Natural killer cell (primary cell): ENCODE data around the gene KCNQ2. TPM values are rescaled to one million over a fixed set of nuclear protein-coding genes. Genes with fewer than 3 reads are reported as not detected.

Experiments
- ATAC-seq, 3 donors: fragments of 150-1000 bp in 2 of 3; fragments of 200-7000 bp in 1 of 3; cut with Tn5 transposase; 1 replicate in 1 of 3; 2 replicates in 2 of 3; pipeline ENCODE4 v1.10.0; 2021; ENCODE audit warnings: mild to moderate bottlenecking in 2 of 3, moderate library complexity in 2 of 3
- DNase-seq, 2 donors: peaks; one replicate each; pipeline versions ENCODE4 v3.0.0 to v3.0.0-alpha.2; 2013 to 2021; ENCODE audit warnings: mixed read lengths in 1 of 2
- H3K27ac ChIP-seq: one replicate; pipeline ENCODE4 v1.5.1; 2013; ENCODE audit warnings: mild to moderate bottlenecking, low read length
- H3K27me3 ChIP-seq: one replicate; pipeline ENCODE4 v1.6.1; 2013; ENCODE audit warnings: low read length; ENCODE audit not compliant: control insufficient read depth, insufficient read depth
- H3K36me3 ChIP-seq: one replicate; pipeline ENCODE4 v1.6.1; 2013; ENCODE audit warnings: low read length; ENCODE audit not compliant: control insufficient read depth, insufficient read depth
- H3K4me1 ChIP-seq: one replicate; pipeline ENCODE4 v1.6.1; 2013; ENCODE audit warnings: low read length; ENCODE audit not compliant: control insufficient read depth, insufficient read depth
- H3K4me3 ChIP-seq: one replicate; pipeline ENCODE4 v1.5.1; 2013; ENCODE audit warnings: low read length
- H3K9me3 ChIP-seq: one replicate; pipeline ENCODE4 v1.6.1; 2013; ENCODE audit warnings: low read length; ENCODE audit not compliant: control insufficient read depth, insufficient read depth
- H3K27ac Mint-ChIP-seq, 2 donors: one replicate each; pipeline ENCODE4 v1.8.0; 2022; ENCODE audit warnings: mild to moderate bottlenecking in 2 of 2, mixed read lengths in 2 of 2, moderate library complexity in 1 of 2
- H3K27me3 Mint-ChIP-seq, 2 donors: one replicate each; pipeline ENCODE4 v1.8.0; 2022; ENCODE audit warnings: low read depth in 2 of 2, mixed read lengths in 2 of 2
- H3K36me3 Mint-ChIP-seq: one replicate; pipeline ENCODE4 v1.8.0; 2022; ENCODE audit warnings: mixed read lengths
- H3K4me1 Mint-ChIP-seq, 2 donors: one replicate each; pipeline ENCODE4 v1.8.0; 2022; ENCODE audit warnings: mixed read lengths in 2 of 2
- H3K4me3 Mint-ChIP-seq: one replicate; pipeline ENCODE4 v1.8.0; 2022; ENCODE audit warnings: mild to moderate bottlenecking, moderate library complexity, mixed read lengths
- H3K9me3 Mint-ChIP-seq, 2 donors: one replicate each; pipeline ENCODE4 v1.8.0; 2022; ENCODE audit warnings: mixed read lengths in 2 of 2
- WGBS: methylation state at CpG from one replicate; pipeline ENCODE4 v1.1.7; 2013; ENCODE audit warnings: missing lambda C conversion rate; ENCODE audit not compliant: insufficient coverage; 5-methylcytosine and 5-hydroxymethylcytosine counted together
- intact Hi-C: fragments of 100-400 bp; cut with micrococcal nuclease; formaldehyde crosslinking; loops from one replicate; pipeline ENCODE4 v1.14.2; 2022
- total RNA-seq, 4 donors: library from RNA; stranded (reverse); fragments of 120-200 nt in 1 of 4; gene quantifications; one replicate each; pipeline versions ENCODE4 v1.2.3 to v1.2.4, GENCODE V29; 2013 to 2022
- TF ChIP-seq, protein P1 (sequence below): fragments of 200-600 bp; IDR thresholded peaks from one replicate; pipeline ENCODE4 v1.8.0; 2022; ENCODE audit warnings: antibody characterized with exemption

Gene KCNQ2
- total RNA-seq, 3 donors from 2014 or later (not counting 1 experiment from before 2014, with no cell fraction given) = not detected

DNA sequence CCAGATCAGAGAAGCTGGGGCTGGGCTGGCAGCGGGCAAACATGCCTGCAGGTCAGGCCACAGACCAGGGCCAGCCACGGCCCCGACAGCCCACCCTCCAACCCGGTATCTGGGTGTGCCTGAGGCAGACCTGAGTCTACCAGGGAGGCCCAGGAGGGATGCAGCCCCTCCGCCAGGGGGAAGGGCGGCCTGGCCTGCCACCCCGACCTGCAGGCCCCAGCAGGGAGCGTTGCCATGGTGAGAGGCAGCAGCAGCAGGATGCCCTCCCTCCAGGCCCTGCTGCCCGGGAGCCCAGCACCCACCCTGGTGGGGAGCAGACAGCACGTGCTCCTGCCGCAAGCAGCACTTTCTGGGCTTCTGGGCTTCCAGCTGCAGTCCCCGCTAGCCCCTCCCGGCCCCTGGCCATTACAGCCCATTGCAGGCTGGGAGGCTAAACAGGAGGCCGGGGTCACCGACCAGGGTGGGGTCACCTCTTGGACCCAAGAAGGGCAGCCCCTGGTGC, 30.3 kb upstream of the KCNQ2 start:
- no peak for DNase-seq
- H3K4me3 ChIP-seq = no peak overlapping the region
- H3K27ac Mint-ChIP-seq = no peak overlapping the region

DNA sequence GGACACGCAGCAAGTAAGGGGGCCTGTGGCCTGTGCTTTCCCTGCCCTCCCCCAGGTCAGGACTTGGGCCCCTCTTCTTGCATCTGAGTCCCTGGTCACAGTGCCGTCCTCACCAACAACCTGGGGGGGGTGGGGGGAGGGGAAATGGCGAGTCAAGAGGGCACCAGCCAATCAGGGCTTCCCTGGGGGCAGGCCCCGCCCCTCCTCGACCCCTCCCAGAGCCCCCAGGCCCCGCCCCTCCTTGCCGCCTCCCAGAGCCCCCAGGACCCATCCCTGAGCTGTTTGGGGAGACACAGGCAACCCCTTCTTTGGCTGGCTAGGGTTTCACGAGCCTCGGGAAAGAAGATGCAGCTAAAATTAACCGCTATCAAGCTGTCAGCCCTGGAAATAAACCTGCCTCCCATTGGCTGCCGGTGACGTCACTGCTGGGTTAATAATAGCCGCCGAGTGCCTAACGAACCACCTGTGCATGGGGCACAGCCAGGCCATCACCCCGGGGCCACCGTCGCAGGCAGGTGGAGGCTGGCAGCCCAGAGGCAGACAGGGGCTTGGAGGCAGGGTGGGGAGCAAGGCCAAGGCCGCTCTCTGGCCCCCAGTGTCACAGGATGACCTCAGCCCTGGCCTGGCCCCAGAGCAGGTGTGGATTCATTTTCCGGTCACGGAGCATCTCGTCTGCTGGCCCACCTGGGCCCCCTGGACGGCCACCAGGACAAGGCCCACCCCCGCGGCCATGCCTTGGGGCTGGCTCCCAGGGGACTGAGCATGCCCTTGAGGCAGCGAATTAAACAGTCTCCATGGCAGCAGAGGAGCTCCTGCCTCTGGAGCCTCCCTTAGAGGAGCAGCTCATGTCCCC, 29.6 kb upstream of the KCNQ2 start:
- H3K4me3 ChIP-seq = no peak overlapping the region
- DNase-seq (no peak), ATAC-seq (no peak)
- Mint-ChIP-seq H3K9me3 (no peaks in the 10 kb centered on the region), H3K4me3 (no peak overlapping the region), H3K4me1 (no peaks in the 10 kb centered on the region), H3K36me3 (no peaks in the 10 kb centered on the region), H3K27me3 (peaks cover 6 to 7% of the 10 kb centered on the region in 2 donors), H3K27ac (no peak overlapping the region)
- H3K27ac ChIP-seq = no peak overlapping the region
- H3K9me3 ChIP-seq = peaks cover 3% of the 10 kb centered on the region
- H3K27me3 ChIP-seq = peaks cover 28% of the 10 kb centered on the region
- TF ChIP-seq, protein P1, sequence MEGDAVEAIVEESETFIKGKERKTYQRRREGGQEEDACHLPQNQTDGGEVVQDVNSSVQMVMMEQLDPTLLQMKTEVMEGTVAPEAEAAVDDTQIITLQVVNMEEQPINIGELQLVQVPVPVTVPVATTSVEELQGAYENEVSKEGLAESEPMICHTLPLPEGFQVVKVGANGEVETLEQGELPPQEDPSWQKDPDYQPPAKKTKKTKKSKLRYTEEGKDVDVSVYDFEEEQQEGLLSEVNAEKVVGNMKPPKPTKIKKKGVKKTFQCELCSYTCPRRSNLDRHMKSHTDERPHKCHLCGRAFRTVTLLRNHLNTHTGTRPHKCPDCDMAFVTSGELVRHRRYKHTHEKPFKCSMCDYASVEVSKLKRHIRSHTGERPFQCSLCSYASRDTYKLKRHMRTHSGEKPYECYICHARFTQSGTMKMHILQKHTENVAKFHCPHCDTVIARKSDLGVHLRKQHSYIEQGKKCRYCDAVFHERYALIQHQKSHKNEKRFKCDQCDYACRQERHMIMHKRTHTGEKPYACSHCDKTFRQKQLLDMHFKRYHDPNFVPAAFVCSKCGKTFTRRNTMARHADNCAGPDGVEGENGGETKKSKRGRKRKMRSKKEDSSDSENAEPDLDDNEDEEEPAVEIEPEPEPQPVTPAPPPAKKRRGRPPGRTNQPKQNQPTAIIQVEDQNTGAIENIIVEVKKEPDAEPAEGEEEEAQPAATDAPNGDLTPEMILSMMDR = no peak
- H3K36me3 ChIP-seq = no peaks in the 10 kb centered on the region
- intact Hi-C loops = no loop called here
- H3K4me1 ChIP-seq = peaks cover 16% of the 10 kb centered on the region
- WGBS = 52% methylated on average over 24 of the region's 26 CpGs

More for the DNA sequence above, 30.3 kb upstream of the KCNQ2 start:
- H3K27me3 ChIP-seq = peaks cover 22% of the 10 kb centered on the region
- H3K36me3 ChIP-seq = no peaks in the 10 kb centered on the region
- TF ChIP-seq, protein P1 = no peak
- no peak overlapping the region for H3K27ac ChIP-seq
- no peak overlapping the region for H3K4me3 Mint-ChIP-seq
- no peaks in the 10 kb centered on the region for H3K9me3 Mint-ChIP-seq
- H3K36me3 Mint-ChIP-seq = no peaks in the 10 kb centered on the region
- 76% methylated on average over 15 of the region's 15 CpGs for WGBS
- peaks cover 3% of the 10 kb centered on the region for H3K9me3 ChIP-seq
- no peaks in the 10 kb centered on the region for H3K4me1 Mint-ChIP-seq
- peaks cover 16% of the 10 kb centered on the region for H3K4me1 ChIP-seq
- ATAC-seq = no peak
- peaks cover 6 to 7% of the 10 kb centered on the region in 2 donors for H3K27me3 Mint-ChIP-seq
- intact Hi-C loops = no loop called here

DNA sequence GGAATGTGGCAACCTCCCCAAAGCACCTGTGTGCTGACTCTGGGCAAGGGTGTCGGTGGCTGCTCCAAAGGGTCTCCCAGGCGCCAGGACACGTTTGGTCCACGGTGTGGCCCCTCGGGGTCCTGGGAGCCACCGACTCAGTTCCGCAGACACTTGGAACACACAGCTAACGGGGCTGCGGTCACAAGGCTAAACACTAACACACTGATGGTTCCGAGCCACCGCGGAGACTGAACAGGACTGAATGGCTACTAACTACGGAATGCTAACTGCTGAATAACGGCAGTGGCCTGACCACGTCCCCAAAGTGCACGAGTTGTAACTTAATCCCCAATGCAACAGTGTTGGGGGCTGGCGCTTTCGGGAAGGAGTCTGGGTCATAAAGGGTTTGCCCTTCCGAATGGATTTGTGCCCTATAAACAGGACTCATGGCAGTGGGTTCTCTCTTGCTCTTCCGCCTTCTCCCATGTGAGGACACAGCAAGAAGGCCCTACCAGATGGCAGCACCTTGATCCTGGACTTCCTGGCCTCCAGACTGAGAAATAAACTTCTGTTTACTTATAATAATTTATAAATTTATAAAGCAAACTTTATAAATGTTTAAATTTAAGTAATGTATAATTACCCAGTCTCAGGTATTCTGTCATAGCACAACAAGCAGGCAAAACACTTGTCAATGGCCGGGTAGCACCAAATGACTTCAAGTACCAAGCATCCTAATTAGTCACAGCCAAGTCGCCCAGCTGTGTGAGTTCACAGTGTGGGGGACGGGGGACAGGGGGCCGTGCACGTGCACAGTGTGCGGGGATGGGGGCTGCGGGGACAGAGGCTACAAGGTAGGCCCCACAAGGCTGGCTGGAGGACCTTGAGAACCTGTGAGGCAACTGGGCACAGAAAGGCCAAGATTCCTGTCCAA, 28.7 kb upstream of the KCNQ2 start:
- 87% methylated on average over 27 of the region's 27 CpGs for WGBS
- H3K36me3 ChIP-seq = no peaks in the 10 kb centered on the region
- no peaks in the 10 kb centered on the region for H3K4me1 Mint-ChIP-seq
- TF ChIP-seq, protein P1 = no peak
- H3K9me3 Mint-ChIP-seq = no peaks in the 10 kb centered on the region
- H3K27me3 Mint-ChIP-seq = peaks cover 6 to 7% of the 10 kb centered on the region in 2 donors
- peaks cover 3% of the 10 kb centered on the region for H3K9me3 ChIP-seq
- peaks cover 36% of the 10 kb centered on the region for H3K27me3 ChIP-seq
- H3K4me3 Mint-ChIP-seq = no peak overlapping the region
- H3K4me3 ChIP-seq = no peak overlapping the region
- intact Hi-C loops = no loop called here
- no peaks in the 10 kb centered on the region for H3K36me3 Mint-ChIP-seq
- no peak for ATAC-seq
- peaks cover 21% of the 10 kb centered on the region for H3K4me1 ChIP-seq
- no peak overlapping the region for H3K27ac ChIP-seq
- DNase-seq = no peak
- H3K27ac Mint-ChIP-seq = no peak overlapping the region
